OCI-LY1 (cell line): ENCODE data around the gene TNFSF18.

Source experiments
- EZH2 ChIP-seq: fragments of 200-600 bp; sonication (generic), shearing (Covaris generic); IDR thresholded peaks from 2 replicates; pipeline ENCODE4 v1.8.0; 2017; ENCODE audit warnings: borderline replicate concordance, mixed run types, mild to moderate bottlenecking, antibody characterized with exemption, low read length, moderate library complexity, mixed read lengths
- TF ChIP-seq, protein P1 (sequence below): fragments of 200-600 bp; sonication (generic), shearing (Covaris generic); IDR thresholded peaks from 2 replicates; pipeline ENCODE4 v1.5.1; 2017; ENCODE audit warnings: mild to moderate bottlenecking, antibody characterized with exemption, low read length, moderate library complexity, mixed read lengths

GRCh38 chr1:173084292-173084691 is 33.6 kb upstream of the TNFSF18 start:
- TF ChIP-seq, protein P1, sequence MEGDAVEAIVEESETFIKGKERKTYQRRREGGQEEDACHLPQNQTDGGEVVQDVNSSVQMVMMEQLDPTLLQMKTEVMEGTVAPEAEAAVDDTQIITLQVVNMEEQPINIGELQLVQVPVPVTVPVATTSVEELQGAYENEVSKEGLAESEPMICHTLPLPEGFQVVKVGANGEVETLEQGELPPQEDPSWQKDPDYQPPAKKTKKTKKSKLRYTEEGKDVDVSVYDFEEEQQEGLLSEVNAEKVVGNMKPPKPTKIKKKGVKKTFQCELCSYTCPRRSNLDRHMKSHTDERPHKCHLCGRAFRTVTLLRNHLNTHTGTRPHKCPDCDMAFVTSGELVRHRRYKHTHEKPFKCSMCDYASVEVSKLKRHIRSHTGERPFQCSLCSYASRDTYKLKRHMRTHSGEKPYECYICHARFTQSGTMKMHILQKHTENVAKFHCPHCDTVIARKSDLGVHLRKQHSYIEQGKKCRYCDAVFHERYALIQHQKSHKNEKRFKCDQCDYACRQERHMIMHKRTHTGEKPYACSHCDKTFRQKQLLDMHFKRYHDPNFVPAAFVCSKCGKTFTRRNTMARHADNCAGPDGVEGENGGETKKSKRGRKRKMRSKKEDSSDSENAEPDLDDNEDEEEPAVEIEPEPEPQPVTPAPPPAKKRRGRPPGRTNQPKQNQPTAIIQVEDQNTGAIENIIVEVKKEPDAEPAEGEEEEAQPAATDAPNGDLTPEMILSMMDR = no peak
- no peak for TF ChIP-seq EZH2
